ENCODE data around the gene ATXN1L.

DNA sequence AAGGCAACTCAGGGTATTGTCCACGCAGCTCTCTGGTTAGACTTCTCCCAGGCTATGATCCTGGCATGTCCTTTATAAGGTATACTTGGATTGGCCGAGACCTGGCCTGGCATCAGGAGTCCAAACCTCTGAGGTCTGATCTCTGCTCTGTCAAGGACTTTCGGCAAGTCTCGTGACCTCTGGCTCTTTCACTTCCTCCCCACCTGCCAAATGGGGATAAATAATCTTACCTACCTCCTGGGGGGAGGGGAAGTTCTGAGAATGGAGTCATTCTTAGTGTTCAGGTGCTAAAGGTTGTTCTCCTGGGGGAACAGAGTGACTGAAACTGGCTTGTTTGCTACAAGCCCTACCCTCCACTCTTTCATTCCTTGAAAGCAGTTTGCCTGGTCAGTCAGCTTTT lies 7.6 kb downstream of the ATXN1L start:
- no peak for TF ChIP-seq ELF4 (IDR thresholded peaks at IDR 0.05)
- TF ChIP-seq NFRKB (IDR thresholded peaks at IDR 0.05), result no peak
- TF ChIP-seq SUZ12 (IDR thresholded peaks at IDR 0.05), result no peak
- TF ChIP-seq HDGF (IDR thresholded peaks at IDR 0.05; ENCODE audit: borderline replicate concordance), result no peak
- no peak for TF ChIP-seq FOXM1 (IDR thresholded peaks at IDR 0.05; ENCODE audit: borderline replicate concordance)
- TF ChIP-seq ZNF384 (IDR thresholded peaks at IDR 0.05), result no peak
- no peak for TF ChIP-seq FOXK2 (IDR thresholded peaks at IDR 0.05)
- no peak for TF ChIP-seq TARDBP (IDR thresholded peaks at IDR 0.05)
- TF ChIP-seq FOXA1 (IDR thresholded peaks at IDR 0.05), result no peak

Measured in HEK293T (cell line).